Measurements from ENCODE around the gene RASAL1.
"Not testable (repeated sequence)": the region's sequence is repeated elsewhere in the genome, so short reads cannot be mapped to it uniquely, and the experiment has no call there.

RASAL1 gene

DNA sequence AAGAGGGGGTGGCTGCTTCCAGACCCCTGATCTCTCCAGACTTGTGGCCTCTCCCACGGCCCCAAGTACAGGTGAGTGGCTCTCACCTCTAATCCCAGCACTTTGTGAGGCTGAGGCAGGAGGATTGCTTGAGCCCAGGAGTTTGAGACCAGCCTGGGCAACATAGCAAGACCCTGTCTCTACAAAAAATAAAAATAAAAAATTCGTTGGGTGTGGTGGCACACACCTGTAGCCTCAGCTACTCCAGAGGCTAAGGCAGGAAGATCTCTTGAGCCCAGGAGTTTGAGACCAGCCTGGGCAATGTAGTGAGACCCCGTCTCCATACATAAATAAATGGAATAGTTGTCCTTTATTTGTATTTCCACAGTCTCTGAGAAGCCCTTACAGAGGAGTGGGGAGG, 6.2 kb upstream of the RASAL1 start:
- DNase-seq, result not testable (repeated sequence)

DNA sequence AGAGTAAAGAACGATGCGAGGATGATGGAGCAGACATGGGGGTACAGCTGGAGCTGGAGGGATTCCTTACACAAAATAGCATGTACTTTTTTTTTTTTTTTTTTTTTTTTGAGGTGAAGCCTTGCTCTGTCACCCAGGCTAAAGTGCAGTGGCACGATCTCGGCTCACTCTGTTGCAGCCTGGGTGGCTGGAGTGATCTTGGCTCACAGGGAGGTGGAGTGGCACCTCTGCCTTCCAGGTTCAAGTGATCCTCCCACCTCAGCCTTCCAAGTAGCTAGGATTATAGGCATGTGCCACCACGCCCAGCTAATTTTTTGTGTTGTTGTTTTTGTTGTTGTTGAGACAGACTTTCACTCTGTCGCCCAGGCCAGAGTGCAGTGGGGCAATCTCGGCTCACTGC, 5.1 kb upstream of the RASAL1 start:
- DNase-seq, result no peak

DNA sequence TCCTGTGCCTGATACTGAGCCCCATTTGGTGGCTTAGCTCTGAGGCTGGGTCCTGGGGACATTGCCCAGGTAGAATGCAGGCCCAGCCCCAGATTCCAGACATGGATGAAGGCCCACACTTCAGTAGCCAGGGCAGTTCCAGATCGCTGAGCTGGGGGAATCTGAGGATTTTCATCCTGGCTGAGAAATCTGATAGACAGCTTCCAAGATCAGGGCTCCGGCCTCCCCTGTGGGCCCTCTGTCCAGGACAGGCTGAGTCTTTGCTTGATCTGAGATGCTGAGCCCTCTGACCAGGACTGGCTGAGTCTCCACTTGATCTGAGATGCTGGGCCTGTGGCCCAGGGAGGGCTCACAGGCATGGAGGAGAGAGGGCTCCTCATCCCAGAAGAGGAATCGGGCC, 3.3 kb upstream of the RASAL1 start:
- no peak for DNase-seq

DNA sequence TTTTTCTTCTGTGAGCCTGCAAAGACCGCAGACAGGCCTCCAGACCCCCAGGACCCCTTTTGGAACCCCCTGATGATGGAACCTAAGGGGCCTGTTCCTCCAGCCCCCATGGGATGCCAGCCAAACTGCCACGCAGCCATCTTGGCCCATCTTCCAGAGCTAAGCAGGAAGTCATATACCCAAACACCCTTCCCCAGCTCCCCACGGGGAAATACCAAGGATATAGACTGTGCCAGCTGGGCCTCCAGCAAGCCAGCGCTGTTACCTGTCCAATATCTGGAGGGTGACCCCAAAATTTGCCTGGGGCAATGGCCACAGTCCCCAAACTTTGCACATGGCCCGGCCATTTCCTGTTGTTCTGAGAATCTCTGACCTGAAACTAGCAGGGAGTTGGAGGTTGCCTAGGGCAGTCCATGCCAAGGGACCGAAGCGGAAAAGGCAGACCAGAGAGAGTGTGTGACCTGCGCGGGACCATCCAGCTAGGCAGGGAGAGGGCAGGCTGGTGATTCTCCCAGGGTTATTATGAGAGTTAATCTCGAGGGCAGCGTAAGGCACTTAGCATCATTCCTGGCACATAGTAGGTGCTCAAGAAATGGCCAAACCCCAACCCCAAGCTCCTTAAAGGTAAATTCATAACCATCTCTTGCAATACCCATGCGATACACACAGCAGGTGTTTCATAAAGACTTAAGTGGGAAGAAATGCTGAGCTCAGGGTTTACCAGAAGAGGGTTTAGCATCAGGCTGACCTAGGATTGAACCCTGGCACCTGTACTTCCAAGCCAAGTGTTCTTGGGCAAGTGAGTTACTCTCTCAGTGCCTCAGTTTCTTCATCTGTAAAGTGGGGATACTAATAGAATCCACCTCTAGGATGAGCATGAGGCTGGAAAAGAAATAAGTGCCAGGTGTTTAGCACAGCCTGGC, 2.6 kb upstream of the RASAL1 start:
- DNase-seq, result no peak

DNA sequence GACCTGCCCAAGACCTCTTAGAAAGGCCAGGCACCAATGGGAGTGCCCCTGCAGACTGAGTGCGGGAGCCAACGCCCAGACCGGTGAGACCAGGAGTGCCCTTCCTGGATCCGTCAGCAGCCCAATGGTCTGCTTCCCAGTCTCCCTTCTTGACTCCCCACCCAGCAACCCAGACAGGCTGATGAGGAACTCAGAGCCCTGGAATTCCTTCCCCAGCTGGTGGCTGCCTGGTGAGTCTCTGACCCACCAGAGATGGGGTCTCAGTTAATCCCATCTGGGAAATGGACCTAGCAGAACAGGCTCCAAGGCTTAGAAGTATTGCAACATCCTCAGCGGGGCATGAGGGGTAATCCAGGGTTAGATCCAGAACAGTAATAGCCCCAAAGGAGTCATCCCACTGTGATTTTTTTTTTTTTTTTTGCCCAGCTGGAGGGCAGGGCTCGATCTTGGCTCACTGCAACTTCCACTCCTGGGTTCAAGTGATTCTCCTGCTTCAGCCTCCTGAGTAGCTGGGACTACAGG, 1.5 kb upstream of the RASAL1 start:
- no peak for DNase-seq

DNA sequence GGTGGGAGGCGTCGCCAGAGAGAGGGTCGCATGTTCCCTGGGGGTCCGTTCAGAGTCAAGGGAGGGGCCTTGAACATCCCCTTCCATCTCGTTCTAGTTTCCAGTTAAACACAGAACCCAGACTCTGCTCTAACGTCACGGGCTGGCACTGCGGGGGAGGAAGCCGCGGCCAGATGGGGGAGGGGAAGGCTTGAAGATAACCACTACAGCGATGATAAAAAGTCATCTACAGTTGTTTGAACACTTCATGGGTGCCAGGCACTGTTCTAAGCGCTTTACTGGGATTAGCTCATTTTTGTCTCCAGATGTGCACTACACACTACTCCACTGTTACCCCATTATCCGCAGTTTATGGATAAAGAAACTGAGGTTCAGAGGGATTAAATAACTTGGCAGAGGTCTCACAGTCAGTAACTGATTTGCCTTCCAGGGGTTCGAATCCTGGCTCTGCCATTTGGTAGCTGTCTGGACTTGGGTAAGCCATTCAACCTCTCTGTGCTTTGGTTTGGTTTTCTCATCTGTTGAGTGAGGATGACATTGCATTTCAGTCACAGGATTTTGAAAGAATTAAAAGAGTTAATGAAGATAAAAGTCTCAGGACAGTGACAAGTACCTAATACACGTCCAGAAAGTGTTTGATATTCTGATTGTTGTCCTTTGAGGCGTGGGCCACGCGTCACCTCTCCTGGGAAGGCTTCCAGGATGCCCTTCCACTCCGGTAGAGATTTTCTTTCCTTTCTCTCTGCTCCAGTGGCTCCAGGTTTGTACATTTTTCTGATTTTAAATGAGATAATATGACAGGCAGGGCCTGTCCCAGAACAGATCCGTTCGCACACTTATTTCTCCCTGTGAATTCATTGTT, 798 bp upstream of the RASAL1 start:
- peak; percentile 57 for DNase-seq

DNA sequence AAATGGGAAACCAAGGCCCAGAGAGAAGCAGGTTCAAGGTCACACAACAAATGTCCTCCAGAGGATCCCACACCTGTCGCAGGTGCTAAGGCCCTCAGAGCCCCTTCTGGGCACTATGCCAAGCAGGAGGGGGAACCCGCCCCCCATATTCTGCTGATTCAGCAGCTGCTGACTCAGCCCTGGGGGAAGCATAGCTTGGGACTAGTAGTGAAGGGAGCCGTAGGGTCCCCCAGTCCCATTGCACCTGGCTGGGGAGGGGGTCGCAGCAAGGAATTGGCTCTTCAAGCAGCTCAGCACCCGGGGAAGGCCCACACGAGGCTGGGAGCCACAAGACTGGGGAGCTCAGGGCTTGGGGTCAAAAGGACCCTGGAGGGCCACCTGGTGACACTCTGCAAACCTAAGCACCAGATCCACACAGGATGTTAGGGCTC, 1.0 kb downstream of the RASAL1 start:
- DNase-seq, result no peak

DNA sequence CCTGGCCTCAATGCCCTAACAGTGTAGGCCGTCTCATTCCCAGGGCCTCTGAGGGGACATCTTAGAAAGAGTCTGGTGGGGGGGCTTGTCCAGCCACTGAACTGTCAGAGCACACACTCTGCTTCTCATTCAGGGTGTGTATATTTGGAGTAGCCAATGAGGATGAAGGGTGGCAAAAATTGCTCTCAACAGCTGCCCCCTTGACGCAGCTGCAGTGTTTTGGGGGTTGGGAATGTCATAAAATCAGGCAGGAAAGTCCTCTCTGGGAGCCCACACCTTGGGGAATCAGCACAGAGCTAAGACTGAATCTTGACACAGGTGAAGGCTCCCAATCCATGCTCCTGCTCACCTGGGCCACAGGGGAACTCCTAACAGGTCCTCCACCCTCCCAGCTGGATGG, 1.5 kb downstream of the RASAL1 start:
- DNase-seq, result no peak

DNA sequence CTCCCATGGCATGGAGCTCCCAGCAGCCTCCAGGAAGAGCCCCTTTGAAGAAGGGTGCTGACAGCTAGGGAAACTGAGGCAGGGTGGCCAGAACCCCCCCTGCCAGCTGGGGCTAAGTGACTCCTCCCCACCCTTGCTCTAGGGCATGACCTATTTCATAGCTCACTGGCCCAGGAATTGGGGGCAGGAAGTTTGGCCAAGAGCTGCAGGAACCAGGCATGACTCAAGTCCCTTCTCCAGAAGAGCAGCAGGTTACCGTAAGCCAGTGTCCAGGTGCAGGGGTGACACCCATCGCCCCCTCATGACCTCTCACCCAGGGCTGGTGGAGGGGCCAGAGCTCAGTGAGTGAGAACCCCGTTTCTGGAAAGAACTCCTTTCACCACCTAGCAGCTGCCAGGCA, 1.9 kb downstream of the RASAL1 start:
- no peak for DNase-seq

DNA sequence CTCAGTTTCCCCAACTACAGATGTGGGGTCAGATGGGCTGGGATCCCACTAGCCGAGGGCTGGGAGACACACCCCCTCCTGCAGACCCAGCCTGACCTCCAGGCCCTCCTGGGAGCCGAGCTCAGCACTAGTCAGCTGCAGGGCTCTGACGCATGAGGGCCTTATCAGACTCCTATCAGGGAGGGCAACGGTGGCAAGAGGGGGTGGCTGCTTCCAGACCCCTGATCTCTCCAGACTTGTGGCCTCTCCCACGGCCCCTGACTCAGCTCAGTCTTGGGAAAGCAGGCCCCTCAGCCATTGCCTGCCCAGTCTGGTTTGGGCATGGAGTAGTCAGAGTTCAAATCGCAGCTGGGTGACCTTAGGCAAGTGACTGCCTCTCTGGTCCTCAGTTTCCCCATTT, 2.5 kb downstream of the RASAL1 start:
- no peak for DNase-seq

DNA sequence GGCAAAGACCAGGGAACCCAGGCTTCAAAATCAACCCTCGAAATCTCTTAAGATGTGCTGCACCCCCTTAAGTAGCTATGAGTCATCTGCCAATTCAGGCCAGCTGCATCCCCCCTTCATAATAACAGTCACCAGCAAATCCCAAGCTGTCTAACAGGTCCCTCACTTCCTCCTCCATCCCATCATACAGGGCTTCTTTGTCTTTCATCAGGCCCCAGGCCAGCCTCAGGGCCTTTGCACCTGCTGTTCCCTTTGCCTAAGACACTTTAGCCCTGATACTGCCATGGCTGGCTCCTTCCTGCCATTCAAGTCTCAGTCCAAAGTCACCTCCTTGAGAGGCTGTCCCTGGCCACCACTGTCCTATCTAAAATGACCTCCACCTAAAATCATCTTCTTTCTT, 4.0 kb downstream of the RASAL1 start:
- DNase-seq, result no peak

DNA sequence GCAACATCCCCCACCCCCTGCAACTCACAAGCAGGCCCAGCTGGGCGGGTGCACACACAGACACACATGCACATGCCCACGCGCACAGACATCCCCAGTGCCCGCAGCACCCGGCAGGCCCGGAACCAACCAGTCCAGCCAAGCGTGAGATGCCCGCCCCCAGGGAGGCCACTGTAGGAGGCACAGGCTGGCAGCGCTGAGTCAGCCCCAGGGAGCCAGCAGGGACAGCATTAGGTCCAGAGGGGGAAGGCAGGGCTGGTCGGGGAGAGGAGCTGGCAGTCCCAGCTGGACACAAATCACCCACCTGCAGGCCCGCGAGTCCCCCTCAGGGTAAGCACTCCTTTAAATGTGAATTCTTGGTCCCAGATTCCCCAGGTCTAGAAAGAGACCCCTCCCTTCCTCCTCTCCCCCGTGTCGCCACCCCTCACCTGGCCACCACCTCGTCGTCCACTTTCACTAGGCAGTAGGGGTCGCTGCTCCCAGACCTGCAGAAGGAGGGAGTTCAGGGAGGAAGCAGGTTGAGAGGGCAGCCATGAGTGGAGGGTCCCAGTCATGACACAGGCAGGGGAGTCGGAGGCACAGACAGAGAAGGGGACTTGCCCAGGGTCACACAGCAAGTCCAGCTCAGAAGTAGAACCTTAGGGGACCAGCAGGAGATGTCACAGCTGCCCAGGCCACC, 5.0 kb downstream of the RASAL1 start:
- no peak for DNase-seq

DNA sequence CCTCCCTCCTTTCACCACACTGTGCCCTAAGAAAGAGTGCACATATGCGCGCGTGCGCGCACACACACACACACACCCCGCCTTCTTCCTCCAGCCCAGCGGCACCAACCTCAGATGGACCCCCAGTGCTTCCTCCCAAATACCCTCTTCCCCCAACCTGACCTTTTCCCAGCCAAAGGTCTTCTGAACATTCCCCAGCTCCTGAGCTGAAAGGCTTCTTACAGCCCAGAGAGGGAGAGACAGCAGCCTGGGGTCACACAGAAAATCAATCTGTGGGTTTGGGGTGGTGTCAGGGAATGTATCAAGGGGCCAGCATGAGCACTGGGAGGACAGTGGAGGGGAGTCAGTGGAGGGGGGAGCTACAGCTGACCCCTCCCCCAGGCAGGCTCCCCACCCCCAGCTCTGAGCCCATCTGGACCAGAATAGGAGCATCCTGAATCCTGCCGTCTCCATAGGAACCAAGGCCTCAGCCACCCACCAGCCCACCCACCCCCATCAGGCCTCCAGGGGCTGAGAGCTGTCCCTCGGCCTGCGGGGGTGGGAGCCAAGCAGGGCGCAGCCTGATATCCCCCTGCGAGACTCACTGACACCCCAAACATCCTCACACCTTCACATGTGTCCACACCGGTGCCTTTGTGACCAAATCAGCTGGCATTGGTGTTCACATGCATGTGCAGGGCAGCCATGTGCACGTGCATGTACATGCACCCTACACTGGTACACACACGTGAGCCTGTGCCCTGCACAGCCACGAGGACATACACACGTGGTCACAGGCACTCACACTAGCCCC, 5.7 kb downstream of the RASAL1 start:
- no peak for DNase-seq

DNA sequence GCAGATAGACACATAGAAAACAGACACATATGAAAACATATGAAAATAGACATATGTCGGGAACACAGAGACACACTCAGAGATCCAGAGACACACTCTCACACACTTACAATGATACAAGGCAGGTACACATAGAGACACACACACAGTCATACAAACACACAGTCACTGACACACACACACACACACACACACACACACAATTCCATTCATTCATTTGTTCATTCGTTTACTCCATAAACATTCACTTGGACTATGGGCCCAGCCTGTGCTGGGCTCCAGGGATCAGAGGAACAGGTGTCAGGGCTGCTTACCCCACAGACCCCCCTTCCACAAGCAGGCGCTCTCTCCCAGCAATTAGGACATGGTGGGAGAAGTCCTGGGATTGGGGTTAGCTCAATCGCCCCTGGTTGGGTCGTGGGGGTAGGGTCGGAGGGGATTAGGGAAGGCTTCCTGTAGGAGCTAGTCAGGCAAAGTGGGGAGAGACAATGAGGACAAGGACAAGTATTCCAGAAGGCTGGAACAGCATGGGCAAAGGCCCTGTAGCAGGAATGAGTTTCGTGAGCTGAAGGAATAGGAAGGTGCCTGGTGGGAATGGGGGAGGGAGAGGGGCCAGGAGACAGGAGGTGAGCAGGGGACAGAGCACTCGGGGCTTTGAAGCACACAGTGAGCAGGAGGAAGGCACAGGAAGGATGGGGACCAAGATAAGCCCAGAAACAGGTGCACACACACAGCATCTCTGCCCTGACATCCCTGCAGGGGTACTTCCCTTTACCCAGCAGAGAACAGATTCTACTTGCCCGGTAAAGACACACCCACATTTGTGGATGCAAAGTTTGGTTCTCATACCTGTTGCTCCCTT, 6.5 kb downstream of the RASAL1 start:
- DNase-seq, result no peak

DNA sequence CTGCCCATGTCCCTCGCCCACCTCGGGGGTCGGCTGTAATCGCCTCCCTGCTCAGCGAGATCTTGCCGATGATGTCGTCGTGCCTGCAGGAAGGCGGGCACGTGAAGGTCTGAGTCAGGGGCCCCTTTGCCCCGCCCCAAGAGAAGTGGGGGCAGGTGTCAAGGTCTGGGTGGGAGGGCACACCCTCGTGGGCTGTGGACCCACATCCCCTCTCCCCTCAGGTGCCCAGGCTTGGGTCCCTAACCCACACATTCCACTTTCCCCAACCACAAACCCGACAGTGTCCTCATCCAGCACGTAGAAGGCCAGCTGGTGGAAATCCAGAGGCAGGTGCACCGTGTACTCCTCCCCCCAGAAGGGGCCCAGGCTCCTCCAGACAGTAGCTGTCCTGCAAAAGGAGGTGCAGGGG, 7.8 kb downstream of the RASAL1 start:
- no peak for DNase-seq

DNA sequence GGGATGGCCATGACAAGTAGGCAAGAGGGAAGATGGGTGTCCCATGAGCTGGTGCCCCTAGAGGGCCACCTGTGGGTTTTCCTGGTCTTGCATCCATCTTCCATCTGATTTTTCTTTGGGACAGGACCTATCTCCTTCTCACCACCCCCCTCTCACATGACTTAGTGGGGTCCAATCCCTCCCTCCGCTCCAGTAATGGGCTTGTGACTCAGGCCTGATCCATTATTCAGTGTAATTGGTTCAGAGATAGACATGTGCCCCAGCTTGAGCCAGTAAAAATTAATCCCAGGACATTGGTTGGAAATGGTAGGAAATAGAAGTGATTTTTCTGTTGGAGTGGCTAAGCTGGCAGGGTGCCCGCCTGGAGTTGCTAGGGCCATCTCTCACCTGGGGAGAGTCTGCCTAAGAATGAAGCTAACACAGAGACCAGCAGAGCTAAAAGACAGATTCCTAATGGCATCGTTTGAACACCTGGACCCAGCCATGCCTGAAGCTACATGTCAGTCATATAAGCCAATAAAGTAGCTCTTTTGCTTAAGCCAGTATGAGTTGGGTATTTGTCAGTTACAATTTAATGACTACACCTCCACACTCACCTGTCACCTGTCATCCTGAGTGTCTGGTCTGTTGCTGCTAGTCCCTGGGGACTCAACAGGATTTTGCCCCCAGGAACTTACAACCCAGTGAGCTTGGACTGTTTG, 14.7 kb downstream of the RASAL1 start:
- DNase-seq, result no peak

DNA sequence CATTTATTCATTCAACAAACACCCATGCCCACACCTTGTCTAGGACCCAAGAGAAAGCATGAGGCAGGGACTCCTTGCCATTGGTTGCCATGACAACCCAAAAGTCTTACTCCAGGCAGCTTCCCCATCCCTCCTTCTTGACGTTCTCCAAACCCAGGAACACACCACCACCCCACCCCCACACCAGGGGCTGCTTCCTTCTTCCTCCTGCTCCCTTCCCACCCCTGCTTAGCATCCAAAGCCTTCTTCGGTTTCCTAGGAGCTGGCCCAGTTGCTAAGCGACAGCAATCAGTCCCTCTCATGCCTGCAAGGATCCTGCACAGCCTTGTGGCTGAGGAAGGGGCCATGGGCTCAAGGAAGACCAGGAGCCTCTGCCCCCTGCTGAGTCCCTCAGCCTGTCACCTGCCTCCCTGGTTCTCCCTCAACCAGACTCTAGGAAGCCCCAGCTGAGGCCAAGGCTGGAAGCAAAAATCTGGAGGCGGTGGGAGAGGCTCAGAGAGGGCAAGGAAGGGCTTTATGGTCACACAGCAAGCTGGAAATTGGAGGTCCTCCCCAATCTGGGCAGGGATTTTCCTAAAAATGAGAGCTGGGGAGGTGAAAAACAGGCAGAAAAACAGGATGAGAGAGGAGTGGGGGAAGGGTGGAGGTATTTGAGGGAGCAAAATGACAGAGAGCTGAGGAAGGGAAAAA, 15.4 kb downstream of the RASAL1 start:
- DNase-seq, result no peak

DNA sequence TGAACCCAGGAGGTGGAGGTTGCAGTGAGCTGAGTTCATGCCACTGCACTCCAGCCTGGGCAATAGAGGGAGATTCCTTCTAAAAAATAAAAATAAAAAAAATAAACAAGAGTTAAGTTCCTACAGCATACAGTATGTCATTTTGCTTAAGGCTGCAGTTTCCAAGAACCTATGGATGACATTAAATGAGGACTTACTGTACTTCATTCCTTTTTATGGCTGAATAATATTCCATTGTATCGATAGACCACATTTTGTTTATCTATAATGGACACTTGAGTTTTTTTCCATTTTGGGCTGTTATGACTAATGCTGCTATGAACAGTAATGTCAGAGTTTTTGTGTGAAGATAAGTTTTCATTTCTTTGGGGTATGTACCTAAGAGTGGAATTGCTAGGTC, 17.4 kb downstream of the RASAL1 start:
- no peak for DNase-seq

DNA sequence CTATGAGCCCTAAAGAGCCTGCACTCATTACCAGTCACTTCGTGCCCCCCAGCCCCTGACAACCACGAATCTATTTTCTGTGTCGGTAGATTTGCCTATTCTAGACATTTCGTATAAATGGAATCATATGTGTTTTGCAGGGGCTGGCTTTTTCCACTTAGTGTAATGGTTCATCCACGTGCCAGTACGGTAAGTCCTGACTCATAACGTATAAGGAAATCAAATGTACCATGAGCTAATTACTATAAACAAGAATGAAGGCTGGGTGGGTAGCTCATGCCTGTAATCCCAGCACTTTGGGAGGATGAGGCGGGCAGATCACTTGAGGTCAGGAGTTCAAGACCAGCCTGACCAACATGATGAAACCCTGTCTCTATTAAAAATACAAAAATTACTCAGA, 17.9 kb downstream of the RASAL1 start:
- not testable (repeated sequence) for DNase-seq

DNA sequence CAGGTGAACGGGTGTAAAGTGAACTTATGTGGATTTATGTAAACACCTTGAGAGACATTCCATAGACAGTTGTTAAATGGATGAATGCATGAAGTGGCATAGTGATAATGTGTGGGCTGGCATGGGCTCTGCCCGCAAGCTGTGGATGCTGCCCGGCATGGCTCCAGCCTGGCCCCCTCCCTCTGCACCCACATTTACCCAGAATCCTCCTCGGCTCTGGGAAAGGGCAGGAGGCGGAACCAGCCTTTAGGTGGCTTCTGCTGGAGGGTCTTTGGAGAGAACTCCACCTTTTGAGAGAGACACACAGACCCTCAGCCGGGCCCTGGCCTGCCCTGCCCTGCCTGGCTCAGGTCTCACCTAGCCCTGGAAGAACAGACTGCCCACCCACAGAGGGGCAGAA, 18.7 kb downstream of the RASAL1 start:
- DNase-seq, result no peak
